HG02642 (cell line): ENCODE measurements around the gene MAP3K1.

Source experiments
- ATAC-seq: cut with Tn5 transposase; IDR thresholded peaks from one replicate; pipeline ENCODE4 v1.9.1; 2021; ENCODE audit warnings: mild to moderate bottlenecking; ENCODE audit not compliant: unreplicated experiment, poor library complexity

Gene MAP3K1

GRCh38 chr5:56840597-56840996, 25.2 kb downstream of the MAP3K1 start:
- no peak for ATAC-seq

GRCh38 chr5:56845277-56845676, 29.9 kb downstream of the MAP3K1 start:
- ATAC-seq = no peak

GRCh38 chr5:56845904-56846480, 30.6 kb downstream of the MAP3K1 start:
- ATAC-seq = no peak

GRCh38 chr5:56848206-56848605, 32.9 kb downstream of the MAP3K1 start:
- ATAC-seq = no peak

- ATAC-seq = no peak
Measured at GRCh38 chr5:56849671-56850070, 34.3 kb downstream of the MAP3K1 start.

- no peak for ATAC-seq
Measured at GRCh38 chr5:56850423-56850822, 35.1 kb downstream of the MAP3K1 start.

- no peak for ATAC-seq
Measured at GRCh38 chr5:56851258-56851941, 36.1 kb downstream of the MAP3K1 start.

- ATAC-seq = no peak
Measured at GRCh38 chr5:56852228-56853000, 37.1 kb downstream of the MAP3K1 start.

- no peak for ATAC-seq
Measured at GRCh38 chr5:56853698-56854097, 38.3 kb downstream of the MAP3K1 start.

- ATAC-seq = no peak
Measured at GRCh38 chr5:56854920-56855319, 39.6 kb downstream of the MAP3K1 start.

- ATAC-seq = no peak
Measured at GRCh38 chr5:56856541-56857178, 41.3 kb downstream of the MAP3K1 start.

- ATAC-seq = no peak
Measured at GRCh38 chr5:56858777-56859442, 43.6 kb downstream of the MAP3K1 start.

GRCh38 chr5:56861893-56862485, 46.6 kb downstream of the MAP3K1 start:
- no peak for ATAC-seq

- no peak for ATAC-seq
Measured at GRCh38 chr5:56862909-56863308, 47.6 kb downstream of the MAP3K1 start.

- ATAC-seq = no peak
Measured at GRCh38 chr5:56871777-56872176, 56.4 kb downstream of the MAP3K1 start.

- no peak for ATAC-seq
Measured at GRCh38 chr5:56873056-56873455, 57.7 kb downstream of the MAP3K1 start.

- ATAC-seq = no peak
Measured at GRCh38 chr5:56876327-56876726, 61.0 kb downstream of the MAP3K1 start.

- ATAC-seq = no peak
Measured at GRCh38 chr5:56881571-56881970, 66.2 kb downstream of the MAP3K1 start.

- ATAC-seq = no peak
Measured at GRCh38 chr5:56893251-56893951, 78.1 kb downstream of the MAP3K1 start.

- no peak for ATAC-seq
Measured at GRCh38 chr5:56896763-56897162, 81.4 kb downstream of the MAP3K1 start.
